Hepatocyte (in vitro differentiated cells): Measurements from ENCODE around the gene MLX.

Source experiments
- CTCF ChIP-seq: fragments of 200-600 bp; sonication (generic); IDR thresholded peaks from 2 replicates; pipeline ENCODE4 v1.5.1; 2016; ENCODE audit warnings: antibody characterized with exemption, mild to moderate bottlenecking; ENCODE audit not compliant: poor library complexity
- EZH2 ChIP-seq: fragments of 200-600 bp; sonication (generic); IDR thresholded peaks from 2 replicates; pipeline ENCODE4 v1.6.1; 2016; ENCODE audit warnings: antibody characterized with exemption, mild to moderate bottlenecking, borderline replicate concordance
- EZH2phosphoT487 ChIP-seq: fragments of 200-600 bp; sonication (generic); IDR thresholded peaks from one replicate; pipeline ENCODE4 v1.6.1; 2018; ENCODE audit warnings: antibody characterized with exemption, mild to moderate bottlenecking, low read depth, moderate library complexity; ENCODE audit not compliant: unreplicated experiment, severe bottlenecking

- TF ChIP-seq CTCF (no peak), EZH2phosphoT487 (no peak), EZH2 (no peak)
These were observed 30.3 kb upstream of the MLX start for GRCh38 chr17:42536372-42537155.
